Measurements from ENCODE around the gene SFR1. TPM values are rescaled to one million over a fixed set of nuclear protein-coding genes. Genes with fewer than 3 reads are reported as not detected.

The SFR1 gene
- total RNA-seq, 1 experiment from 2014 or later, result 8.4 TPM

GRCh38 chr10:104080762-104081161, 41.2 kb upstream of the SFR1 start:
- ATAC-seq (no peak), DNase-seq (ENCODE audit: low read depth, low spot score) (no peak)
- ChIA-PET CTCF (no interaction called here), POLR2A (no interaction called here)
- no peaks in the 10 kb centered on the region for H3K9me3 ChIP-seq (ENCODE audit: control insufficient read depth, insufficient read depth, low read depth, low read length)
- H3K27ac ChIP-seq (ENCODE audit: low read length), result no peak overlapping the region
- H3K27me3 ChIP-seq (ENCODE audit: control insufficient read depth, insufficient read depth, low read length), result peaks cover 3% of the 10 kb centered on the region; the same call in 1 of the 2 replicates
- no peak overlapping the region for H3K4me3 ChIP-seq (ENCODE audit: low read depth in 2 of 2, low read length in 2 of 2)
- no TSS peak for BruUV-seq (replicated peaks)
- no peaks in the 10 kb centered on the region for H3K36me3 ChIP-seq (ENCODE audit: control insufficient read depth, insufficient read depth, low read length)
- no peak for TF ChIP-seq POLR2AphosphoS5 (IDR thresholded peaks at IDR 0.05; ENCODE audit: low read depth, low read length)
- peak; percentile 51; the same call in 1 of the 2 replicates for TF ChIP-seq CTCF (IDR thresholded peaks at IDR 0.05)
- no peak for TF ChIP-seq REST (IDR thresholded peaks at IDR 0.05; ENCODE audit: insufficient read depth in 1 of 2, low read depth in 2 of 2, low read length in 1 of 2)
- TF ChIP-seq SIN3A (IDR thresholded peaks at IDR 0.05; ENCODE audit: borderline replicate concordance, insufficient read depth, low read depth, low read length), result no peak
- TF ChIP-seq TCF7L2 (IDR thresholded peaks at IDR 0.05; ENCODE audit: low read depth, low read length), result no peak
- in situ Hi-C loops (cut with HindIII; ENCODE audit: low pct_unique_long_range_greater_than_20kb, low sequenced_read_pairs) (no loop called here), intact Hi-C loops (cut with micrococcal nuclease; ENCODE audit: unreplicated experiment) (no loop called here)
- H3K4me1 ChIP-seq (ENCODE audit: control insufficient read depth, insufficient read depth, low read length), result no peaks in the 10 kb centered on the region; the same call in 1 of the 2 replicates

- H3K27me3 ChIP-seq (ENCODE audit: control insufficient read depth, insufficient read depth, low read length), result no peaks in the 10 kb centered on the region
- H3K4me1 ChIP-seq (ENCODE audit: control insufficient read depth, insufficient read depth, low read length), result no peaks in the 10 kb centered on the region
- ChIA-PET CTCF (no interaction called here), POLR2A (interaction anchor here (0.7 kb wide), 1 partner anchor 33 kb away, joined by 3 read pairs; no protein-coding TSS in a partner anchor)
- no peak for DNase-seq (ENCODE audit: low read depth, low spot score)
- no peaks in the 10 kb centered on the region for H3K9me3 ChIP-seq (ENCODE audit: control insufficient read depth, insufficient read depth, low read depth, low read length)
- in situ Hi-C loops (cut with HindIII; ENCODE audit: low pct_unique_long_range_greater_than_20kb, low sequenced_read_pairs), result no loop called here
- no peak for TF ChIP-seq CTCF (IDR thresholded peaks at IDR 0.05)
- intact Hi-C loops (cut with micrococcal nuclease; ENCODE audit: unreplicated experiment), result no loop called here
- no peak overlapping the region for H3K4me3 ChIP-seq (ENCODE audit: low read depth in 2 of 2, low read length in 2 of 2)
- no TSS peak for BruUV-seq (replicated peaks)
- H3K27ac ChIP-seq (ENCODE audit: low read length), result no peak overlapping the region
- no peak for ATAC-seq
- H3K36me3 ChIP-seq (ENCODE audit: control insufficient read depth, insufficient read depth, low read length), result no peaks in the 10 kb centered on the region
These were observed 40.0 kb upstream of the SFR1 start for GRCh38 chr10:104081998-104082397.

Data from Panc1 (cell line).